ENCODE measurements around the gene MAVS.

MAVS gene

GRCh38 chr20:3846740-3847428, at the start of gene MAVS:
MAVS (plus strand) TSS chr20:3846834; CDS start chr20:3854625, 7,791 bp downstream.
- peak; percentile 86 for DNase-seq (ENCODE audit: low spot score)

DNA sequence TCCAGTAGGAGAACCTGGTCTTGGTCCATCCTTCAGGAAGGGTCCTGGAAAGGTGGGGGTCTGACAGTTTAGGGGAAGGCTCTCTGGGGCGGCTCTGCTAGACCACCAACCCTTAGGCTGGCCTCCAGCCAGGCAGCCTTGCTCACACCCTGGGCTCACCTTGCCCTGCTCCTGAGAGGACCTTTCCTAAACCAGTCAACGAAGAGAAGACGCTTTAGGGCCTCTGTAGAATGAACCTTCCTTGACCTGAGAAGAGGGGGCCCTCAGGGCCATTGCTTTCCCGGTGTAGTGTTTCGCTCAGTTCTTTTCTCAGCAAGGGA, 49.4 kb upstream of the MAVS start:
- DNase-seq (ENCODE audit: low spot score): no peak

DNA sequence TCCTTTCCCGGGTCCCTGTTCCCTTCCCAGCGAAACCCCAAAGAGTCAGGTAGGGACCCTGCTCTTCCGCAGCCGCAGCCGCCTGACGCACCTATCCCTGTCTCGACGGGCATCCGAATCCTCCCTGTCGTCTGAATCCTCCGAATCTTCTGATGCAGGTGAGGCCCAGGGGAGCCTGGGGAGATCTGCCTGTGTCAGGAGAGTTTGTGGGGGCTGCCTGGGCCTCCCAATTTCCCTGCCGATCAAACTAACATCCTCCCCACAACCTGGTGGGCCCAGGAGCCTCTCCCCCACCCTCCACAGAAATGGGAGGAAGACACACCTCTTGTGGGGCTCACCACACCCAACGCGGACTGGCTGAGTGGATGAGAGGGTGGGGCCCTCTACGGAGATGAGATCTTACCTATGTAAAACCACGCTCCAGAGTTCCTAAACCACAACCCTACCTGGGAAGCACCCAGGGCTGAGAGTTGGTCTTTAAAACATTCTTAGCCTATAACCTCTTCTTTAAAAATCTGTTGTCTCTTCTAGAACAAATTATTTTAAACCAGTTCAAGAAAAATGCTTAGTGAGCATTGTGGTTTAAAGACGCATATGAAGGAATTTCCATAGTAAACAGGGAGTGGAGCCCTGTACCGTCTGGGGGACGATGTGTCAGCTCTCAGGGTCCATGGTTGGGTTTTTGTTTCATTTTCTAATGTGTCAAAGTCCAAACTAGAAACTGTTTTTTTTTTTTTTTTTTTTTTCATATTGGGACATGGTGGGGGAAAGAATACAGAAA, 48.9 kb upstream of the MAVS start:
- DNase-seq (ENCODE audit: low spot score): peak; percentile 89

GRCh38 chr20:3798373-3798768, 48.3 kb upstream of the MAVS start:
- no peak for DNase-seq (ENCODE audit: low spot score)

DNA sequence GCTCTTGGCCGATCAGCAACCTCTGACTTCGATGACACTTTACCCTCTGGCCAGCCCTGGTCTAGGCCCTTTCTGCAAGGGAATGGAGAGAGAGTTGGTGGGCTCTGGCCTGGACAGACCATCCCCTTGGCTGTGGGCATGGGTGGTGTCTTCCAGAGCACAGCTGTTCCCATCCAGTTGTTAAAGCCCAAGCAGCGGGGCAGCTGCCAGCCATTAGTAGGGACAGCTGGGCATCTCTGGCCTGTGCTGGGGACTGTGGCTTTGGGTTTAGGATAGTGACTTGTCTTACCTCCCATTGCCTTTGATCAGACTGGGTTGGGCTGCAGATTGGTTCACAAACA, 47.8 kb upstream of the MAVS start:
- no peak for DNase-seq (ENCODE audit: low spot score)

- no peak for DNase-seq (ENCODE audit: low spot score)
Measured at GRCh38 chr20:3800256-3800877, 46.3 kb upstream of the MAVS start.

DNA sequence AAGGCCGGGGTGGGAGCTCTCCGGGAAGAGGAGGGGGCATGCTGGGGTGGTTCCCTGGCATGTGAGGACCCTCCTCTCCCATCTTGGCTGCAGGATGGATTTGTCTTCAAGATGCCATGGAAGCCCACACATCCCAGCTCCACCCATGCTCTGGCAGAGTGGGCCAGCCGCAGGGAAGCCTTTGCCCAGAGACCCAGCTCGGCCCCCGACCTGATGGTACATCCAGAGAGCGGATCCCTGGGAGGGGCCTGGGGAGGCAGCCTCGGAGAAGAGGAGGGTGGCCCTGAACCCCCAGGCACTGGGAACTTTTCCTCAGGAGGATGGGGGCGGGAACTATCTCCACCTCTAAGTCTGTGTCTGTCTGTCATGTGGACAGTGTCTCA, 45.8 kb upstream of the MAVS start:
- no peak for DNase-seq (ENCODE audit: low spot score)

GRCh38 chr20:3801299-3801698, 45.3 kb upstream of the MAVS start:
- no peak for DNase-seq (ENCODE audit: low spot score)

DNA sequence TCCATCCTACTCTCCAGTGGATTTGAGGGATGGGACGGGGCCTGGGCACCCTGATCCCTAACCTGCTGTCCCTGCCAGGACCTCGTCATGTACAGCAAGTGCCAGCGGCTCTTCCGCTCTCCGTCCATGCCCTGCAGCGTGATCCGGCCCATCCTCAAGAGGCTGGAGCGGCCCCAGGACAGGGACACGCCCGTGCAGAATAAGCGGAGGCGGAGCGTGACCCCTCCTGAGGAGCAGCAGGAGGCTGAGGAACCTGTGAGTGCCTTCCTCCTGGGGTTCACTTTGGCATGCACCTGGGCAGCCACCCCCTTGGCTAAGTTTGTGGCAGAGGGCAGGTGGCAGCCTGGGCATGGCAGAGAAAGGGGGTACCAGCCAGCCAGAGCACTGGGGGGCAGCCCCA, 44.8 kb upstream of the MAVS start:
- no peak for DNase-seq (ENCODE audit: low spot score)

GRCh38 chr20:3802524-3803239, 44.0 kb upstream of the MAVS start:
- no peak for DNase-seq (ENCODE audit: low spot score)

DNA sequence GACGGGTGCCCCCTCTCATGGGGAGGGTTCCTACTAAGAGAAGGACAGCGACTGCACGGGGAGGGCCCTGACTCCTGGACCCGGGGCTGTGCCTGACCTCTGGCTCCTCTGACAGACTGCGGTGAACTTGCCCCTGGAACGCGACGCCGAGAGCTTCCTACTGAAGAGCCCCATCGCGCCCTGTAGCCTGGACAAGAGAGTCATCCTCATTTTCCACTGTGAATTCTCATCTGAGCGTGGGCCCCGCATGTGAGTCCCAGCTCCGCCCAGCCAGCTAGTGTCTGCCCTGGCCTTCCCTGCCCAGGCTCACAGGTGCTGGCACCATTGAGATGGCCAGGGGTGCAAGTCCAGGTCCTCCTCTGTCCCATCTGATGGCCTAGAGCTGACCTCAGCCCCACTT, 43.3 kb upstream of the MAVS start:
- DNase-seq (ENCODE audit: low spot score): no peak

- DNase-seq (ENCODE audit: low spot score): no peak
Measured at GRCh38 chr20:3803854-3804253, 42.8 kb upstream of the MAVS start.

GRCh38 chr20:3804254-3804751, 42.3 kb upstream of the MAVS start:
- DNase-seq (ENCODE audit: low spot score): peak; percentile 55

DNA sequence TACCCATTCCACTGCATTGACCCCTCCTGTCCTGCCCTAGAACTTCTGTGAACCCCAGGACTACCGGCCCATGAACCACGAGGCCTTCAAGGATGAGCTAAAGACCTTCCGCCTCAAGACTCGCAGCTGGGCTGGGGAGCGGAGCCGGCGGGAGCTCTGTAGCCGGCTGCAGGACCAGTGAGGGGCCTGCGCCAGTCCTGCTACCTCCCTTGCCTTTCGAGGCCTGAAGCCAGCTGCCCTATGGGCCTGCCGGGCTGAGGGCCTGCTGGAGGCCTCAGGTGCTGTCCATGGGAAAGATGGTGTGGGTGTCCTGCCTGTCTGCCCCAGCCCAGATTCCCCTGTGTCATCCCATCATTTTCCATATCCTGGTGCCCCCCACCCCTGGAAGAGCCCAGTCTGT, 41.9 kb upstream of the MAVS start:
- no peak for DNase-seq (ENCODE audit: low spot score)

GRCh38 chr20:3808544-3808943, 38.1 kb upstream of the MAVS start:
- no peak for DNase-seq (ENCODE audit: low spot score)

GRCh38 chr20:3811467-3812258, 35.0 kb upstream of the MAVS start:
- peak; percentile 99 for DNase-seq (ENCODE audit: low spot score)

- DNase-seq (ENCODE audit: low spot score): no peak
Measured at GRCh38 chr20:3812259-3812681, 34.4 kb upstream of the MAVS start.

- no peak for DNase-seq (ENCODE audit: low spot score)
Measured at GRCh38 chr20:3812975-3813847, 33.4 kb upstream of the MAVS start.

DNA sequence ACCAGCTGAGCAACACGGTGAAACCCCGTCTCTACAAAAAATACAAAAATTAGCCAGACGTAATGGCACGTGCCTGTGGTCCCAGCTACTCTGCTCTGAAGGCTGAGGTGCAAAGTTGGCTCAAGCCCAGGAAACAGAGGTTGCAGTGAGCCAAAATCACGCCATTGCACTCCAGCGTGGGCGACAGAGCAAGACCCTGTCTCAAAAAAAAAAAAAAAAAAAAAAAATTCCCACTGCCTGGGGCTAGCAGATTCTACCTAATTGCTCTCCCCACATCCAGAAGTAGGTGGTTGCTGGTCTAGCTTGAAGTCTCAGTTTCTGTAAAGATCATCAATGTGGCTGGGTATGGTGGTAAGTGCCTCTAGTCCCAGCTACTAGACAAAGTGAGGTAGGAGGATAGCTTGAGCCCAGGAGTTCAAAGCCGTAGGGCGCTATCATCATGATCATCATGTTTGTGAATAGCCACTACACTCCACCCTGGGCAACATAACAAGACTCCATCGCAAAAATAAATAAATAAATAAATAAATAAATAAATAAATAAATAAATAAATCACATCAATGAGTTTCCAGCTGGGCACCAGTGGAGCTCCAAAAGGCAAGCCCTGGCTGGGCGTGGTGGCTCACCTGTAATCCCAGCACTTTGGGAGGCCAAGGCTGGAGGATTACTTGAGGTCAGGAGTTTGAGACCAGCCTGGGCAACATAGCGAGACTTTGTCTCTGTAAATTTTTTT, 32.6 kb upstream of the MAVS start:
- DNase-seq (ENCODE audit: low spot score): no peak

- no peak for DNase-seq (ENCODE audit: low spot score)
Measured at GRCh38 chr20:3814928-3815495, 31.6 kb upstream of the MAVS start.

Measured in SW480 (cell line).